Stimulated activated CD4-positive, alpha-beta T cell treated with anti-CD3 and anti-CD28 coated beads, Interleukin-4, amount 100 ng/mL, for 48 hours (primary cell): Measurements from ENCODE around the gene FKBP9.
"Not testable (repeated sequence)": the region's sequence is repeated elsewhere in the genome, so short reads cannot be mapped to it uniquely, and the experiment has no call there.

Experiments
- DNase-seq, 2 donors: peaks; one replicate each; pipeline ENCODE4 v3.0.0-alpha.2; 2020; ENCODE audit warnings: low read depth in 2 of 2

FKBP9 gene

DNA sequence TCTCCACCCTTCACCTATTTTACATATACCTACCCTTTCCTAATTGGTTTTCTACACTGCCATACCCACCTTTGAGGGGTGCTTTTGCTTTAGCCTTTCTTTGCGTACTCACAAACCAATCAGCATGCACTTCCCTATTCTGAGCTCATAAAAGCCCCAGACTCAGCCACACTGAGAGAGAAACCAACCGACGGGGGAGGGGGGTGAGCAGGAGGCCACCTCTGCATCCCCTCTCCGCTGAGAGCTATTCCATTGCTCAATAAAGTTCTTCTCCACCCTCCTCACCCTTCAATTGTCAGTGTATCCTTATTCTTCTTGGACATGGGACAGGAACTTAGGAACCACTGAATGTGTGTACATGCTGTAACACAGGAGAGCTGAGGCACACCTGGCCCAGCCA lies 9.0 kb upstream of the FKBP9 start:
- DNase-seq: no peak

DNA sequence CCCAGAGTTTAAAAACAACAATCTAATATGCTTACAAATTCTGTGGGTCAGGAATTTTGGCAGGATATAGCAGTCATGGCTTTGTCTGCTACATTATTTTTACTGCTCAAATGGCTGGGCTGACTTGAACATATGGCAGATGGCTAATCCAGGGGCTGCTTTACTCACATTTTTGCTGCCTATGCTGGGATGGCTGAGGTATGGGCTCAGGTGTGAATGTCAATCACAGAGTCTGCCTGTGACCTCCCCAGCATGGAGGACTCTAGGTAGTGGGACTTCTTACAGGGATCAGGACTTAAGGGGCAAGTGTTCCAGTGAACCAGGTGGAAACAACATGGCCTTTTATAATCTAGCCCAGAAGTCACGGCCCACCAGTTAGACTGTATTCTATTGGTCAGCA lies 4.4 kb upstream of the FKBP9 start:
- no peak for DNase-seq

DNA sequence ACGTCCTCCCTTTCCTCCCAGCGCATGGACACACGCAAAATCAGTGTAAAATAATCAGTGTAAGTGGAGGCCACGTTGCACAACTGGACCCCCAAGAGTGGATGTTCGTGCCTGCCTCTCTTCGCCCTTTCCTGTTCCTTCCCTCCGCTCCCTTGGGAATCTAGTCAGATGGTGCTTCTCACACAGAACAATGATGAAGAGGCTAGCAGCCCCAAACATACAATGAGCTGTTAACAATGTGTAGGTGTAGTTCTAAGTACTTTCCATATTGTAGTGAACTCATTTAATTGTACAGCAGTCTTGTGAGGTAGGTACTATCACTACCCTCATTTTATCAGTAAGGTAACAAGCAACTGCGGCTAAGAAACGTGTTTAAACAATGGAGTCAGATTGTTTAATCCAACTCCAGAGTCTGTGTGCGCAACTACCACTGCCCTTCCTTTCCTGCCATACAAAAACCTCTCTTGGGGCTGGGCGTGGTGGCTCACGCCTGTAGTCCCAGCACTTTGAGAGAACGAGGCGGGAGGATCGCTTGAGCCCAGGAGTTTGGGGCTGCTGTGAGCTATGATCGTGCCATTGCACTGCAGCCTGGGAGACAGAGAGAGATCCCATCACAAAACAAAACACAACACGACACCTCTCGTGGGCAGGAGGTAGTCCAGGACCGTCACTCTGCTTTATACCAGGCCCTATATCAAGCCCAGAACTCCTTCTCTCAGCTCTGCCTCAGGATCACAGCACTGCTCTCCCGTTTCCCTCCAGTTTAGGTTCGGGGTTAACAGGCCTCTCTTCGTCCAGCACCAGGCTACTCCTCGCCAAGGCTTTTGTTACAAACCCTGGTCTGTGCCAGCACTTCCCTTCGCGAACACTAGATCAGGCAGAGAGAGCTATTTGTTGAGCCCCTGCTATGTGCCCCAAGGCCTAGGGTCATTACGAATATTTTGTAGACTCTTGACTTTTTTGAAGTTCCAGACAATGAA lies 1.1 kb downstream of the FKBP9 start:
- DNase-seq: no peak

DNA sequence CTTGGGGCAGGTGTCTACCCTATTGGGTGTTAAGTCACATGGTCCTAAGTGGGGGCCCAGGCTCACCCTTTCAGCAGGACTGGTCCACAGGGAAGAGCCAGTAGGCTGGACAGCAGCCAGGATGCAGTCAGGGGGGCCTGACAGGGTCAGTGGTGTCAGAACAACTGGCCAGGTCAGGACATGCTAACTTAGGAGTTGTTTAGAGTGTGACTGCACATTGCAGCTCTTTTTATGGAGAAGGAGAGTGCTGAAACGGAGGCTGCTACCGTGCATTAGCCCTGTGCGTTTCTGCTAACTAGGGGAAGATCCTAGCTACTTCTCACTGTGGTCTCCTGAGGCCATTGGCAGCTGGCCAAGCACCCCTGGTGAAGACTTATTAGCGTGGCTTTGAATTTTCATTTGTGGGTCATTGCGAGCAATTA lies 6.7 kb downstream of the FKBP9 start:
- DNase-seq: not testable (repeated sequence)

DNA sequence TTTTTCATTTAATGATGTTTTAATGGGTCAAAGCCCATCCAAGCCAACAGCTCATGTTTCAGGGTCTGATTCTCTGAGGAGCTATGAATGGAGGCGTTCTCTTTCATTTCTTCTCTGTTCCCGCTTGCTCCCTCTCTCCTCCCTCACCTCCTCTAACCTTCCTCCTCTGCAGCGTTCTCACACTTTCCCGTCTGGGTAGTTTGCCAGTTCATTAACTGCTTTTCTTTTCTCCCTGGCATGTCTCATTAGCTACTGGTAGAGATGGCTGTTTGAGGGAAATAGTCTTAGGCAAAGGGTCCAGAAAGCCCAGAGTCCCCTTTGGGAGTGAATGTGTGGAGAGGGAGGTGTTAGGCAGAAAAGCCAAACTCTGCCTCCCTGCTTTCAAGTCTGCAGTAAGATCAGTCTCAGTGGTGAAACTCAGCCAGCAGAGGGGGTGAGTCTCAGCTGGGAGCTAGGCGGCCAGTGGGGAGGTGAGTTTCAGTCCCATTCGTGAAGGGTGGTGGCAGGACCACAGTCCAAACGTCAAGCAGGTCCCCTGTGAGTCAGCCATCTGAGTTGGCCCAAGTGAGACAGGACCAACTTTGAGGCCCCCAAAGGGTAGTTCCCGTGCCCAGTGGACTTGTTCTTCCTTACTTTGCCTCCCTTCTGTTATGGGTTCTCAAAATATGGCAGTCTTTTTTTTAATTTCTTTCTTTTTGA lies 7.4 kb downstream of the FKBP9 start:
- not testable (repeated sequence) for DNase-seq

DNA sequence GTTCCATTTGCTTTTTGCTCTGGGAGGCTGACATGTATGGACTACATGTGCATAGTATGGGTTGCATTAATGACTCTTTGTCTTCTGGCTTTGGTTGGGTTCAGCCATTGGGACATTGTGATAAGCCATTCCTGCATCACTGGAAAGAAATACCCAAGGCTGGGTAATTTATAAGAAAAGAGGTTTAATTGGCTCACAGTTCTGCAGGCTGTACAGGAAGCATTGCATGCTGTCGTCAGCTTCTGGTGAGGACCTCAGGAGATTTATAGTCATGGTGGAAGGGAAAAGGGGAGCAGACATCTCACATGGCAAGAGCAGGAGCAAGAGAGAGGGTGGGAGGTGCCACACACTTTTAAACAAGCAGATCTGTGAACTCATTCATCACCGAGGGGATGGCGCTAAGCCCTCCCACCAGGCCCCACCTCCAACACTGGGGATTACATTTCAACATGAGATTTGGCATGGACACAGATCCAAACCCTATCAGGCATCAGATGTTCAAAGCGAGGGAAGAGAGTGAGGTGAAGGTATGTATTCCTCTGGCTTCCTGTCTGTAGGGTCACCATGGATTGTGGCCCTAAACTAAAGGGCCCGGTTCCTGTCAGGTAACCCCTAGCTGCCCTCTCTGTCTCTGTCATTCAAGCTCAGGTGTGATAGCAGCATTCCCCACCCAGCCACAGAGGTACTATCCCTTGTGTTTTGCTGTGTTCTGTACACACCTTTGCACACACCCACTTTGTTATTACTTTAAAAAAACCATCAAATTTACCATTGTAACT lies 9.4 kb downstream of the FKBP9 start:
- not testable (repeated sequence) for DNase-seq

DNA sequence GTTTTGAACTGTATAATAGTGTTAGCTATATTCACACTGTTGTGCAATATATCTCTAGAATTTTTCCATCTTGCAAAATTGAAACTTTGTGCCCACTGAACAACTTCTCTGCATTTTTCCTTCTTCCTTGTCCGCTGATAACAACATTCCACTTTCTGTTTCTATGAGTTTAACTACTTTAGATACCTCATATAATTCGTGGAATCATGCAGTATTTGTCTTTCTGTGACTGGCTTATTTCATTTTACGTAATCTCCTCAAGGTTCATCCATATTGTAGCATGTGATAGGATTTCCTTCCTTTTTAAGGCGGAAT lies 10.0 kb downstream of the FKBP9 start:
- not testable (repeated sequence) for DNase-seq

DNA sequence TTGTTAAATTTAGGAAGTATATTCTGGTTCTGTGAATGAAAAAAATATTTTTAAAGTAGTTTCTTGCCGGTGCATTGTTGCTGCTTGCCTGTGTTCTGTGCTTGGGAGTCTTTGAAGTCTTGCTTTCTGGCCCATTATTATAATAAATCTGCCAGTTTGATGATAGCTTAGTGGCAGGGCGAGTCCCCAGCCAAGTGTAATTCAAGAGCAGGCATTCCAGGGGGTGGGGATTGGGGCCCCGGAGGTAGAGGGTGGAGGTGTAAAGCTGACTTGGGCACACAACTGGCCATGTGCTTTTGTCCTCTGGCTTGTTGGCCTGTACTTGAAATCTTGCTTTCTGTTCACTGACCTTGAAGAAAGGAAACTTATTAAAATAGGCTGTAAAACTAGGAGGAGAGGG lies 14.7 kb downstream of the FKBP9 start:
- not testable (repeated sequence) for DNase-seq

DNA sequence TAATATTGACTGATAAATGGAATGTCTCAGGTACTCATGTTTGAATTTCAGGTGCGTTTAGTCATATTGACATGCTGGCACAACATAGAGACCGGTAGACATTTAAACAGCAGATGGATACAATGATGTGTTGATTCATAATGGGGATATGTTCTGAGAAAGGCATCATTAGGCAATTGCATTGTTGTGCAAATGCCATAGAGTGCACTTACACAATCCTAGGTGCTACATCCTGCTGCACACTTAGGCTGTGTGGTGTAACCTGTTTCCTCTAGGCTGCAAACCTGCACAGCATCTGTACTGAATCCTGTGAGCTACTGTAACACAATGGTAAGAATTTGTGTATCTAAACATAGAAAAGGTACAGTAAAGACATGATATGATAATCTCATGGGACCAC lies 19.9 kb downstream of the FKBP9 start:
- not testable (repeated sequence) for DNase-seq

DNA sequence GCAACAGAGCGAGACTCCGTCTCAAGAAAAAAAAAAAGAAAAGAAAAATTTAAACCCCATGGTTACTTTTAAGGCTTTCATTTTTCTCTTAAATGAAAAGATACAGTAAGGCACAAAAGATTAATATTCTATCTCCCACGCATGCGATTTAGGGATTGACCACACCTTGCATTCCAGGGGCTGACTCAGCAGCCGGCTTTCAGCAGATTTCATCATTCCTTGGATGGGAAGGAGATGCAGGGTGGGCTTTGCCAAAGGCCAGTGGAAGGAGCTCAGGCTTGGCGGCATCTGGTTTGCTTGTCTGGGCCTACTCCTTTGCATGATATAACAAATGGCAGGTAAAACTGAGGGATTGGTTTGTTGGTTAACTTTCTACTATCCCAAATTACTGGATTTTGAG lies 22.0 kb downstream of the FKBP9 start:
- not testable (repeated sequence) for DNase-seq

DNA sequence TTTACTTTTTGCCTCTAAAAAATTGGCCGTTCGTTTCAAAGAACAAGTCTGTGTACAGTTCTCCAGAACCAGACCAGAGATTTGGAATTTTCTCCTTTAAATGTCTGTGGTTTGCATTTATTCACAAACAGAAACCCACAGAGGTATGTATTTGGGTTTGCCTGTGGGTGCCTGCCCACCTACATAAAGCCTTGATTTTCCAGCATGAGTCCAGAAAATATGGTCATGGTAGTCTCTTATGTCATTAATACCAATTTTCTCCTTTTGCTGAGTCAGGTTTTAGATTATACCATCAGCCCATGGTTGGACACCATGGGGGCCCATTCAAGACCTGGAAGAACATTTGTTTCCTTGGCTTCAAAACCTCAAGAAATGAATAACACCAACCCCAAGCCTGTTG lies 22.7 kb downstream of the FKBP9 start:
- not testable (repeated sequence) for DNase-seq

DNA sequence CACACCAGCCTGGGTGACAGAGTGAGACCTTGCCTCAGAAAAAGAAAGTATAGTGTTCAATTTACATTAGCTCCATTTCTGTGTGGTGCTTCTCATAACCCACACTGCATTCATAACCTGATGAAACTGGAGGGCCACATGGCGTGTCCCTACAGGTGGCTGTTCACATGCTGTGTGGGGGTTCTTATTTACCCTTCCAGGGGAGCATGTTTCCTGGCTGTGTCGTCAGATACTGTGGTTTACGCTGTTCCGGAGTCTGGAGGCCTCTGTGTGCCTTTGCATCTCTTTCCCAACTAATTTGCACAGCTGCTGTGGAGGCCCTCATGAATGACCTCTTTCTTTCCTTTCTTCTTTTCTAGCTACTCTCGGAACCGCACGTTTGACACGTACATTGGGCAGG lies 30.9 kb downstream of the FKBP9 start:
- not testable (repeated sequence) for DNase-seq

DNA sequence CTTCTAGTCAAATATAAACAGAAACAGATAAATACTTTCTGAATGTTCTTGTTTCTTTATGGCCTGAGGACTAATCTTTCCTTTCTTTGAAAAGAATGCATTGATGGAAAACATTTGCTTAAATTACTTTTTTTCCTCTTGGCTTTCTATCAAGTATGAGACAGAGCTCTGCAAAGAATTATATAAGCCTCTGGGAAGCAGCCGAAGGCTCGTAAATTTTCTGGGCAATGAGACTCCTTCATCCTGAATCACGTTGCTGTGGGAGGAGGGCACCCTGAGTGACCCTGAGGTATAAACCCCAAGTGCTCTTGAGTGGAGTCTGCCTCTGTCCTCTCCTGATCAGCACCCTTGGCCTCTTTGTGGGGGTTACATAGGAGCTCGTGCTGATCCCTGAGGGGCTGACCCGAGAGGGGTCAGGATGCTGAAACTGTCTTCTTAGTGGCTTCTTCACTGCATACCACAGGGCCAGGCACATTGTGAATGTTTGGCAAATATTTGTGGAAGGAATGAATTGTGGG lies 33.9 kb downstream of the FKBP9 start:
- DNase-seq: not testable (repeated sequence)

DNA sequence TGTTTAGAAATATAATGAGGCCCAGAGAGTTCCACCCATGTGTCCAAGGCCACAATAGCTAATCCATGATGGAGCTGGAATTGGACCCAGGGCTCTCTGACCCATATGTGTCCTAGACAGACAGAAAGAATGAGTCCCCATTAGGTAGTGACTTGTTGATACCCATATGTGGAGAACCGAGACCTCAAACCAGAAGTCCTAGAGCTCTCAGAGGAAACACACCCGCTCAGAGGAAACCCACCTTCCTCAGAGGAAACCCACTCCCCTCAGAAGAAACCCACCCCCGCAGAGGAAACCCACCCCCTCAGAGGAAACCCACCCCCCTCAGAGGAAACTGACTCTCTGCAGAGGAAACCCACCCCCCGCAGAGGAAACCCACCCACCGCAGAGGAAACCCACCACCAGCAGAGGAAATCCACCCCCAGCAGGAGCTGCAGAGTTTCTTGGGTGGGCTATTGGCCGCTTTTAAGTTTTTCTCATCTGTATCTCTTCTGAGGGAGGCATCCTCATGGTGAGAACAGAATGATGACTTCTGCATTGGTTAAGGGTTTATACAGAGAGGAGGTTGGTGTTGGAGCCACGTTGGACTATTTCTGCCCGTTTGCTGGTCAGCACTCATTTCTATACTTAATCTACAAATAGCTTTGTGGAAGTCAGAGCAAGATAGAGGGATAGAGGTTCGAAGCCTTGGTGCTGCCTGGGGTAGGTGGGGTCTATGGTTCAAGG lies 34.9 kb downstream of the FKBP9 start:
- DNase-seq: not testable (repeated sequence)

DNA sequence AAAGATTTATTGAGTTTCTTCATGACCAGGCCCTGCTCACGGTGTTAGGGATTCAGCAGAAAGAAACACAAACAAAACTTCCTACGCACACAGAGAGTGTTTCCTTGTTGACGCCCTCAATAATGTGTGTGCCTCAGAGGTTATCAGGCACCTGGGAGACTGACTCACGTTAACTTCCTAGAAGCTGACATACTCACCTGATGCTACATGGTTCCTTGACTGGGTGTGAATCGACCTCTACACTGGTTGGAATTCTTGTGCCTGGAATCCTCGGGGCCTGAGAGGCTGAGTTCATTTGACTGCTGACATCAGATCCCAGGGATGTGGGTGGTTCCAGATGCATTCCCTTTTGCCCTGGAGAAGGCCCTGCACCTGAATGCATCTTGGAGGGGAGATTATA lies 35.5 kb downstream of the FKBP9 start:
- DNase-seq: not testable (repeated sequence)

DNA sequence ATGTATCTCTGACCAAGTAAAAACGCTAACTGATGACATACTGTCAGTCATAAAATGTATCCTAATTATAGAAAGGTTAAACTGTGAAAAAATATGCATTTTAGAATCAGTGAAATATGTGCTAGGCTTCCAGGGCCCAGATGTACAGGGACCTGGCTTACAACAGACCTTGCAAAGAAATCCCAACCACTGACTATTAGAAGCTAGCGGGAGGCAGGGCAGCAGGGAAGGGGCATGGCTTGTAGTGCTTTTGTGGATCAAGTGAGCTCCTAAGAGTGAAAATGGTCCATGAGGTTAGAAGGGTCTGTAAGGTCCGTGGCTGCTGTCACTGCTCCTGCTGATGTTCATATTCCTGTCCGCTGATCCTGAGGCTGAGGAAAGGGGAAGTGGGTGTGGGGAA lies 40.7 kb downstream of the FKBP9 start:
- DNase-seq: not testable (repeated sequence)

DNA sequence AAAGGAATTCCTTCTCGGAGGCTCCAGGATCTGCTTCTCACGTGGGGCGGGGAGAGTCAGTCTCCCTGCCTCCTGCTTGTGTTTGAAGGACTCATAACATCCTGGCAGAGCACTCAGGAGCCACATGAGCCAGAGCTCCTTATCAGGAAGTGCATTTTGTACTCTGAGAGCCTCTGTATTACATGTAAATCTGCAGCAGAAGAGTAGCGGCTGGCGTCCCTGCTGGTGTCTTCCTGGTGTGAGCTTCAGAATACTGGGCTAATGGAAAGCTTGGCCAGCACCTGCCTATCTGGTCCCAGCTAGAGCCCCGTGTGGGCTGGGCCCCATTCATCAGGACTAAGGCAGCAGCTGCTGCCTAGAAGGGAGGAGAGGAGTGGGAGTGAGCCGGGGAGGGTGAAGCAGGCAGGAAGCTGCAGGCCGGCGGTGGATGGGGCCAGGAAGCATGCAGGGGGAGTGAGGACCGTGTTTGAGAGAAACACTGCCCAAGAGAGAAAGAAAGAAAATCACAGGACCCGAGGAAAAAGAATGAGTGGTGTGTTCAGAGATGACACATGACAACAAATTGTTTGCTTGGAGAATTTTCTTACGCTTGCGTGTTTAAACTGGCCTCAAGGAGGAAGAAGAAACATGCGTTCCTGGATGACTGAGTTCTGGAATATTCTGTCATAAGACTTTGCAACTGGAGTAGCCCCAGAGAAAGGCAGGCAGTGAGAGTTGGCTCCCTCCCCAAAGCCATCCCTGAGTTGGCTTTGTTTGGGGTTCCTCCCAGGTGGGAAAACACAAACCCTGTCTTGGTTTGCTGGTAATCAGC lies 41.3 kb downstream of the FKBP9 start:
- not testable (repeated sequence) for DNase-seq

DNA sequence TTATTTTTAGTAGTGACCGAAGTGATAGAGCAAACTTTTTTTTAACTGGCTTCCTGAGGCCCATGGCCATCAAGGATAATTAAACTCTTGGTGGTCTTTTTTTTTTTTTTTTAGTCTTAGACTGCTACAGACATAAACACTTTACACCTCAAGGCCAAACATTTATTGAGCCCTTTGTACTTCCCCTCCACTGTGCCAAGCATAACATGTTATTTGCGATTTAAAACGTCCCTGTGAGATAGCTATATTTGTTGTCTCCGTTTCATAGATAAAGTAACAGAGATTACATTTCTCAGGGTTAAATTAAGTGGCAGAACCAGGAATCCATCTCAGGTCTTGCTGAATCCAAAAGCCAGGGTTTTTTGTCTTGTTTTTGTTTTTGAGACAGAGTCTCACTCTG lies 42.1 kb downstream of the FKBP9 start:
- DNase-seq: not testable (repeated sequence)

DNA sequence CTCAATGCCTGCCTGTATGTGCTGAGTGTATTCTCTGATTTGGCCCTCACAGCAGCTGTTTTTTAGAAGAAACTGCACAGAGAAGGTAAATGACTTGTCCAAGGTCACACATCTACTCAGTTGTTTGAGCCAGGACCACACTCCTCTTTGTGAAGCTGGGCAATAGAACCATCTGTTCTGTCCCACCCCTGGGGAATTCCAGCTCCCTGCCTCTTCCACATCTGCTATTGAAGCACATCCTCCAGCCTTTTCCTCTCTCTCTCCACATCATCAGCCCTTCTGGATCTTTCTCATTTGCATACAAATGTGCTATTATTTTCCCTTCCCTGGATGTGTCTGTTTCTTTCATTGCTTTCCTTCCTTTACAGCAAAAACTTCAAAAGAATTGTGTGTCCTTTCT lies 45.9 kb downstream of the FKBP9 start:
- DNase-seq: not testable (repeated sequence)

DNA sequence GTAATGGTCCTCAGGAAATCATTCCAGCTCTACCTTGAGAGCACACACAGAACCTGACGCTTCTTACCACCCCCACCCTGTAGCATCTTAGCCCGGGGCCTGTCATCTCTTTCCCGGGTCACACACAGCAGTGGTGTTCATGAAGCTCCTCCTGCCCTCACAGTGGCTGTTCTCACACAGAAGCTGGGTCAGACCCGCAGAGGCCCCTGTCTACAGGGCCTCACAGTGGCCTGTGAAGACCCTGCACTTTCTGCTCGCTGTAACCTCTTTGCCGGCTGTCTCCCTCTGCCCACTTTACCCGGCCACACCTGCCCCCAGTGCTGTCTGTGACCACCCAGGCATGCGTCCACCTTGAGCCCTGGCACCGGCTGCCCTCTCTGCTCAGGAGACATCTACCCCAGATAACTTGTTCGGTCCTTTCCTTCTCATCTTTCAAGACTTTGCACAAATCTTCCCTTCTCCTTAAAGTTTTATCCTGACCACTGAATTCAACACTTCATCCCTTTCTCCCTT lies 46.9 kb downstream of the FKBP9 start:
- DNase-seq: not testable (repeated sequence)
